ENCODE results near the gene IQCE. TPM values are rescaled to one million over a fixed set of nuclear protein-coding genes. Genes with fewer than 3 reads are reported as not detected.

IQCE gene
- total and polyA plus RNA-seq, 10 of the 15 experiments (the other 5 are each of a cell fraction or from before 2014, with no cell fraction given), result 0.37 to 8.1 (median 3.7) TPM

DNA sequence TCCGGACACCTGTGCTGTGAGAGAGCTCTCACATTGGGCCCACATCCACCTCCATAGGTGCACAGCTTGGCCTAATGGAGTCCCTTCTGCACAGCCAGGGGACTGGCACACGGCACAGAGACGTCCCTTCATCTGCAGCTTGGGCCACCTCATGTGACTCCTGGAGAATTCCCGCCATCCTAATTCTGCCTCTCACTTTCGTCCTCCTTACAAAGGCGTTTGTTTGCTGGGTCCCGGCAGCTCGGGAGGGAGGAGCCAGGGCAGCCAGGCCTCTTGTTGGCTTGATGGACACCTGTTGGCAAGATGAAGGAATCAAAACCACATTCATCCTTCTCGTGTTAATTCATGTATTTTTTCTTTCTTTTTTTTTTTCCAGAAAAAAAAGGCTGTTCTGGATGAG is 42.3 kb downstream of the IQCE start (continued):
- TF ChIP-seq IKZF1 (conservative IDR thresholded peaks at IDR 0.05) (no peak), JUND (IDR thresholded peaks at IDR 0.05; ENCODE audit: low read depth, low read length) (no peak), BCL11A (IDR thresholded peaks at IDR 0.05; ENCODE audit: low read depth, low read length) (no peak), DPF2 (IDR thresholded peaks at IDR 0.05) (no peak), ZNF207 (IDR thresholded peaks at IDR 0.05; ENCODE audit: borderline replicate concordance) (no peak), RBBP5 (conservative IDR thresholded peaks at IDR 0.05) (no peak), NR2F1 (conservative IDR thresholded peaks at IDR 0.05) (no peak)
- TF ChIP-seq, protein P1, sequence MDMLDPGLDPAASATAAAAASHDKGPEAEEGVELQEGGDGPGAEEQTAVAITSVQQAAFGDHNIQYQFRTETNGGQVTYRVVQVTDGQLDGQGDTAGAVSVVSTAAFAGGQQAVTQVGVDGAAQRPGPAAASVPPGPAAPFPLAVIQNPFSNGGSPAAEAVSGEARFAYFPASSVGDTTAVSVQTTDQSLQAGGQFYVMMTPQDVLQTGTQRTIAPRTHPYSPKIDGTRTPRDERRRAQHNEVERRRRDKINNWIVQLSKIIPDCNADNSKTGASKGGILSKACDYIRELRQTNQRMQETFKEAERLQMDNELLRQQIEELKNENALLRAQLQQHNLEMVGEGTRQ (IDR thresholded peaks at IDR 0.05; ENCODE audit: borderline replicate concordance, low read depth, low read length), result no peak
- TF ChIP-seq, protein P2, sequence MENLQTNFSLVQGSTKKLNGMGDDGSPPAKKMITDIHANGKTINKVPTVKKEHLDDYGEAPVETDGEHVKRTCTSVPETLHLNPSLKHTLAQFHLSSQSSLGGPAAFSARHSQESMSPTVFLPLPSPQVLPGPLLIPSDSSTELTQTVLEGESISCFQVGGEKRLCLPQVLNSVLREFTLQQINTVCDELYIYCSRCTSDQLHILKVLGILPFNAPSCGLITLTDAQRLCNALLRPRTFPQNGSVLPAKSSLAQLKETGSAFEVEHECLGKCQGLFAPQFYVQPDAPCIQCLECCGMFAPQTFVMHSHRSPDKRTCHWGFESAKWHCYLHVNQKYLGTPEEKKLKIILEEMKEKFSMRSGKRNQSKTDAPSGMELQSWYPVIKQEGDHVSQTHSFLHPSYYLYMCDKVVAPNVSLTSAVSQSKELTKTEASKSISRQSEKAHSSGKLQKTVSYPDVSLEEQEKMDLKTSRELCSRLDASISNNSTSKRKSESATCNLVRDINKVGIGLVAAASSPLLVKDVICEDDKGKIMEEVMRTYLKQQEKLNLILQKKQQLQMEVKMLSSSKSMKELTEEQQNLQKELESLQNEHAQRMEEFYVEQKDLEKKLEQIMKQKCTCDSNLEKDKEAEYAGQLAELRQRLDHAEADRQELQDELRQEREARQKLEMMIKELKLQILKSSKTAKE (IDR thresholded peaks at IDR 0.05; ENCODE audit: low read depth, poor library complexity, severe bottlenecking), result no peak

DNA sequence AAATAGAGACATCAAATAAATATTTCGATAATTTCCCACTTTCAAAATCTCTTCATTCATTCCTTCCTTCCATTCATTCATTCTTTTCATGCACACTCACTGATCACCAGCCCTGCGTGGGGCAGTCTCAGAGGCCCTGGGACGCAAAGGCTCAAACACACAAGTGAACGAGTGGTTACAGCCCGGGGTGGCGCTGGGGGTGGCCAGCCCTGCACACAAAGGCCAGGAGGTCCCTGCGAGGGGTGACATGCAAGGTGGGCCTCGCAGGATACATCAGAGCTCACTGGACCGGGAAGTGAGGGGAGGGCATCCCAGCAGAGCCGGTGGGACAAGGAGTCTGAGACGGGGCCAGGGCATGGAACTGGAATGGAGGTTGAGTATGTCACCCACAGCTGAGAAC is 43.1 kb downstream of the IQCE start:
- intact Hi-C loops (cut with micrococcal nuclease; ENCODE audit: unreplicated experiment) (no loop called here), in situ Hi-C loops (cut with MboI) (no loop called here)
- ATAC-seq, result no peak
- no TSS peak for BruUV-seq (replicated peaks)
- DNase-seq (ENCODE audit: low read depth, low spot score), result no peak
- no peaks in the 10 kb centered on the region for H4K20me1 ChIP-seq (ENCODE audit: control insufficient read depth, insufficient read depth)
- FAIRE-seq, result no peak
- ChIA-PET SMC1A (ENCODE audit: uncharacterized antibody, unreplicated experiment) (no interaction called here), POLR2A (no interaction called here), RAD21 (ENCODE audit: unreplicated experiment) (no interaction called here), CTCF (no interaction called here)
- H3K79me2 ChIP-seq (ENCODE audit: control insufficient read depth, insufficient read depth, low read length), result no peaks in the 10 kb centered on the region
- H3K27me3 ChIP-seq (replicated peaks in 1 of 2; ENCODE audit: control insufficient read depth in 2 of 2, insufficient read depth in 2 of 2, low read length in 1 of 2), result no peaks in the 10 kb centered on the region
- no peak overlapping the region for H3K4me3 ChIP-seq
- H3K9me3 ChIP-seq (replicated peaks; ENCODE audit: control insufficient read depth, insufficient read depth, low read length), result no peaks in the 10 kb centered on the region
- no peak overlapping the region for H3K9ac ChIP-seq (ENCODE audit: control insufficient read depth, insufficient read depth, low read length)
- H3K27ac ChIP-seq (ENCODE audit: control insufficient read depth, insufficient read depth), result no peak overlapping the region
- H3K4me2 ChIP-seq (ENCODE audit: control insufficient read depth, insufficient read depth), result no peak overlapping the region
- H2AFZ ChIP-seq (ENCODE audit: control insufficient read depth, low read depth, low read length), result no peak overlapping the region
- TF ChIP-seq KDM1A (IDR thresholded peaks at IDR 0.05; ENCODE audit: borderline replicate concordance) (no peak), RBBP5 (conservative IDR thresholded peaks at IDR 0.05) (no peak), SIN3A (IDR thresholded peaks at IDR 0.05; ENCODE audit: low read depth, low read length) (no peak), JUNB (IDR thresholded peaks at IDR 0.05) (no peak)
- 87% methylated on average over 11 of the region's 11 CpGs for WGBS (ENCODE audit: insufficient coverage, insufficient replicate concordance, low lambda C conversion rate, missing lambda C conversion rate)
- H3K36me3 ChIP-seq (ENCODE audit: control insufficient read depth in 2 of 2, insufficient read depth in 2 of 2, low read length in 1 of 2), result peaks cover 0 to 2% of the 10 kb centered on the region in 2 experiments; a peak in 1 of 4 replicates
- H3K4me1 ChIP-seq (ENCODE audit: control insufficient read depth, insufficient read depth, low read length), result no peaks in the 10 kb centered on the region
